HepG2 (cell line): ENCODE data around the gene NFKB2. TPM values are rescaled to one million over a fixed set of nuclear protein-coding genes. Genes with fewer than 3 reads are reported as not detected.

Source experiments
- ARID5B ChIP-seq: IDR thresholded peaks from 2 replicates; pipeline ENCODE4 v1.4.0; 2020; ENCODE audit warnings: mild to moderate bottlenecking, missing genetic modification reagents
- ATF7 ChIP-seq, 2 experiments: fragments of 450-650 bp in 1 of 2; sonication (generic) in 1 of 2; formaldehyde crosslinking in 1 of 2; IDR thresholded peaks; 2 replicates each; pipeline versions ENCODE4 v1.4.0 to v1.6.1; 2016 to 2020; ENCODE audit warnings: antibody characterized with exemption in 1 of 2, mild to moderate bottlenecking in 1 of 2, missing genetic modification reagents in 1 of 2
- CBX2 ChIP-seq, 2 experiments: fragments of 200-600 bp in 1 of 2; sonication (generic); formaldehyde crosslinking in 1 of 2; IDR thresholded peaks; 2 replicates each; pipeline versions ENCODE4 v1.7.0 to v1.8.1; 2018 to 2022; ENCODE audit warnings: low read depth in 2 of 2, low read length in 1 of 2, mild to moderate bottlenecking in 1 of 2, missing genetic modification reagents in 1 of 2
- ETV5 ChIP-seq: IDR thresholded peaks from 2 replicates; pipeline ENCODE4 v1.6.1; 2018; ENCODE audit warnings: missing biosample characterization, missing genetic modification reagents, inconsistent platforms, borderline replicate concordance
- FOXO1 ChIP-seq: sonication (generic); formaldehyde crosslinking; IDR thresholded peaks from 2 replicates; pipeline ENCODE4 v1.4.0; 2020; ENCODE audit warnings: missing genetic modification reagents
- KDM5B ChIP-seq: sonication (generic); formaldehyde crosslinking; IDR thresholded peaks from 2 replicates; pipeline ENCODE4 v1.4.0; 2020; ENCODE audit warnings: missing genetic modification reagents, mild to moderate bottlenecking, borderline replicate concordance
- MED1 ChIP-seq: sonication (generic); formaldehyde crosslinking; IDR thresholded peaks from 2 replicates; pipeline ENCODE4 v1.4.0; 2020; ENCODE audit warnings: missing genetic modification reagents
- NFYB ChIP-seq: sonication (generic); formaldehyde crosslinking; IDR thresholded peaks from 2 replicates; pipeline ENCODE4 v1.4.0; 2020; ENCODE audit warnings: missing genetic modification reagents
- PATZ1 ChIP-seq: sonication (generic); formaldehyde crosslinking; IDR thresholded peaks from 2 replicates; pipeline ENCODE4 v1.4.0; 2020; ENCODE audit warnings: missing genetic modification reagents
- POLR2A ChIP-seq, 2 experiments: IDR thresholded peaks; 2 replicates each; pipeline ENCODE4 v1.6.1; 2011; ENCODE audit warnings: low read depth in 2 of 2, low read length in 2 of 2, mild to moderate bottlenecking in 1 of 2, moderate library complexity in 1 of 2; ENCODE audit not compliant: insufficient read depth in 1 of 2
- SALL1 ChIP-seq: sonication (generic); formaldehyde crosslinking; IDR thresholded peaks from 2 replicates; pipeline ENCODE4 v1.8.0; 2022; ENCODE audit warnings: mild to moderate bottlenecking, missing genetic modification reagents
- SAP130 ChIP-seq: IDR thresholded peaks from 2 replicates; pipeline ENCODE4 v1.6.1; 2016; ENCODE audit warnings: low read depth
- SRSF9 ChIP-seq: fragments of 200-400 bp; formaldehyde crosslinking; IDR thresholded peaks from 2 replicates; pipeline ENCODE4 v1.6.1; 2018; ENCODE audit warnings: borderline replicate concordance, mild to moderate bottlenecking, low read depth, low read length; ENCODE audit not compliant: insufficient read depth, poor library complexity, severe bottlenecking
- ZNF652 ChIP-seq: IDR thresholded peaks from 2 replicates; pipeline ENCODE4 v1.6.1; 2016; ENCODE audit warnings: low read depth, borderline replicate concordance
- ZNF710 ChIP-seq: sonication (generic); formaldehyde crosslinking; IDR thresholded peaks from 2 replicates; pipeline ENCODE4 v1.5.0; 2020; ENCODE audit warnings: mild to moderate bottlenecking, missing genetic modification reagents, borderline replicate concordance
- ZNF749 ChIP-seq: sonication (generic); formaldehyde crosslinking; IDR thresholded peaks from 2 replicates; pipeline ENCODE4 v1.8.0; 2022; ENCODE audit warnings: mild to moderate bottlenecking, missing genetic modification reagents, moderate library complexity, borderline replicate concordance
- polyA plus RNA-seq, 8 experiments: library from polyadenylated mRNA; depleted of rRNA in 3 of 8; stranded (reverse) in 7 of 8; unstranded in 1 of 8; fragments of >200 nt; fragmentation: Illumina TruSeq in 4 of 8; extraction: Trizol in 4 of 8; gene quantifications; 2 replicates each; pipeline versions ENCODE4 v1.2.1 to v1.2.3, GENCODE V29; 2011 to 2016; ENCODE audit warnings: low read depth in 4 of 8, missing spikeins in 1 of 8, mixed read lengths in 1 of 8; ENCODE audit not compliant: insufficient read depth in 1 of 8
- total RNA-seq, 5 experiments: library from RNA; depleted of rRNA; stranded (reverse); fragments of >200 nt; fragmentation: Illumina TruSeq; extraction: Trizol; gene quantifications; 2 replicates each; pipeline ENCODE4 v1.2.3, GENCODE V29; 2016; ENCODE audit warnings: low read depth in 1 of 5

Gene NFKB2
- total and polyA plus RNA-seq, 2 of the 13 experiments (the other 11 are each of a cell fraction or from before 2014, with no cell fraction given) = 7.7 to 12.5 TPM

- TF ChIP-seq PATZ1 (CRISPR knock-in tag) (peak; percentile 84), ZNF710 (CRISPR knock-in tag) (peak; percentile 68; the same call in 1 of the 2 replicates), SAP130 (CRISPR knock-in tag) (peak; percentile 82), ETV5 (CRISPR knock-in tag) (peak; percentile 42; the same call in 1 of the 2 replicates), KDM5B (CRISPR knock-in tag) (no peak), ZNF749 (CRISPR knock-in tag) (peak; percentile 46; the same call in 1 of the 2 replicates), FOXO1 (CRISPR knock-in tag) (no peak), ATF7 (IDR thresholded peaks at IDR 0.05) (no peak), ATF7 (CRISPR knock-in tag; IDR thresholded peaks at IDR 0.05) (no peak), ZNF652 (CRISPR knock-in tag) (peak; percentile 97), SRSF9 (no peak), MED1 (CRISPR knock-in tag) (0 out of 2 replicates have a peak, but pooled peaks have one; percentile 25), ARID5B (CRISPR knock-in tag) (peak; percentile 39; the same call in 1 of the 2 replicates), SALL1 (CRISPR knock-in tag) (peak; percentile 66), NFYB (CRISPR knock-in tag) (no peak), CBX2 (IDR thresholded peaks at IDR 0.05; ENCODE audit: low read depth, low read length) (no peak), CBX2 (CRISPR knock-in tag; IDR thresholded peaks at IDR 0.05; ENCODE audit: low read depth) (no peak; the same call in 1 of the 2 replicates), POLR2A (IDR thresholded peaks at IDR 0.05; ENCODE audit: insufficient read depth in 1 of 2, low read depth in 2 of 2, low read length in 2 of 2) (peak in 1 of 2 experiments; percentile 58; a peak in 2 of 4 replicates)
Observed at GRCh38 chr10:102434394-102435132, 39.1 kb downstream of the NFKB2 start (continued).
